MM.1S (cell line): ENCODE data around the gene DRAM1.

Source experiments
- CTCF ChIP-seq: fragments of 300-600 bp; sonication (generic); IDR thresholded peaks from 2 replicates; pipeline ENCODE4 v1.5.1; 2016; ENCODE audit warnings: antibody characterized with exemption, low read length, mixed read lengths
- EZH2phosphoT487 ChIP-seq: fragments of 300-600 bp; sonication (generic); IDR thresholded peaks from 2 replicates; pipeline ENCODE4 v1.6.1; 2018; ENCODE audit warnings: antibody characterized with exemption, low read length

GRCh38 chr12:101931498-101932326 lies 54.3 kb downstream of the DRAM1 start:
- no peak for TF ChIP-seq EZH2phosphoT487
- no peak for TF ChIP-seq CTCF
